ENCODE results near the gene GRIN3B. TPM values are rescaled to one million over a fixed set of nuclear protein-coding genes. Genes with fewer than 3 reads are reported as not detected.

GRIN3B gene
- total and polyA plus RNA-seq, 8 donors = 0.03 TPM; not detected in 7

- no peak for TF ChIP-seq POLR2AphosphoS5 (IDR thresholded peaks at IDR 0.05)
- no peak for TF ChIP-seq CTCF (IDR thresholded peaks at IDR 0.05)
- TF ChIP-seq POLR2A (IDR thresholded peaks at IDR 0.05) = no peak
- TF ChIP-seq EP300 (IDR thresholded peaks at IDR 0.05) = no peak
- Histone ChIP-seq H3K36me3 (no peaks in the 10 kb centered on the region), H3K4me1 (peaks cover 12 to 37% (median 36%) of the 10 kb centered on the region in 4 donors), H3K9me3 (no peaks in the 10 kb centered on the region), H3K27ac (no peak overlapping the region), H3K4me3 (no peak overlapping the region), H3K27me3 (peaks cover 0 to 12% (median 0%) of the 10 kb centered on the region in 3 donors)
- 23 to 32% (median 29%) methylated on average over 18 to 32 of the region's 32 CpGs for WGBS, 5 donors
- DNase-seq = peak in 1 of 2 donors; percentile 67
- intact Hi-C loops (cut with DNase I; ENCODE audit: low total_unique reads) = loop anchor here (5.0 to 10.0 kb wide), 2 partner anchors 58 to 216 kb away; no protein-coding TSS in a partner anchor
Observed at GRCh38 chr19:980133-980998, 19.9 kb upstream of the GRIN3B start.

GRCh38 chr19:982567-983170, 17.6 kb upstream of the GRIN3B start:
- H3K4me1 ChIP-seq = peaks cover 12 to 41% (median 38%) of the 10 kb centered on the region in 4 donors
- peak overlapping the region; percentile 28 to 37 (median 32) for H3K4me3 ChIP-seq
- TF ChIP-seq CTCF (IDR thresholded peaks at IDR 0.05) = peak in 5 of 7 experiments; percentile 25 to 99 (median 90)
- TF ChIP-seq POLR2AphosphoS5 (IDR thresholded peaks at IDR 0.05) = peak in 1 of 3 donors; percentile 29
- no peak for TF ChIP-seq EP300 (IDR thresholded peaks at IDR 0.05)
- no peak for TF ChIP-seq POLR2A (IDR thresholded peaks at IDR 0.05)
- peak; percentile 79 to 92 for DNase-seq
- H3K36me3 ChIP-seq = peaks cover 10 to 22% (median 20%) of the 10 kb centered on the region in 4 donors
- H3K9me3 ChIP-seq = no peaks in the 10 kb centered on the region
- intact Hi-C loops (cut with DNase I; ENCODE audit: low total_unique reads) = loop anchor here (5.0 to 10.0 kb wide), 2 partner anchors 60 to 218 kb away; no protein-coding TSS in a partner anchor
- H3K27me3 ChIP-seq = peaks cover 0 to 12% (median 0%) of the 10 kb centered on the region in 3 donors
- H3K27ac ChIP-seq = peak overlapping the region in 4 of 5 donors; percentile 28 to 92 (median 65)
- 0 to 1% (median 1%) methylated on average over 24 to 46 of the region's 46 CpGs for WGBS, 5 donors

GRCh38 chr19:984165-984967, 15.9 kb upstream of the GRIN3B start, which contains the start of gene WDR18:
Gene WDR18 (plus strand): TSS chr19:984345. CDS start chr19:984354, 9 bp downstream.
- Histone ChIP-seq H3K36me3 (peaks cover 13 to 36% (median 32%) of the 10 kb centered on the region in 4 donors), H3K4me1 (peaks cover 12 to 41% (median 38%) of the 10 kb centered on the region in 4 donors), H3K27ac (peak within 1 kb of the TSS; percentile 77 to 95 (median 87)), H3K27me3 (peaks cover 0 to 9% (median 0%) of the 10 kb centered on the region in 3 donors), H3K9me3 (no peaks in the 10 kb centered on the region), H3K4me3 (peak within 1 kb of the TSS; percentile 82 to 99 (median 98))
- DNase-seq = peak; percentile 94 to 97
- TF ChIP-seq POLR2A (IDR thresholded peaks at IDR 0.05) (peak in 1 of 4 donors; percentile 10), CTCF (IDR thresholded peaks at IDR 0.05) (peak in 1 of 7 experiments; percentile 41), POLR2AphosphoS5 (IDR thresholded peaks at IDR 0.05) (peak; percentile 89 to 94 (median 90)), EP300 (IDR thresholded peaks at IDR 0.05) (no peak)
- WGBS, 5 donors = 1% methylated on average over 53 to 78 of the region's 78 CpGs
- intact Hi-C loops (cut with DNase I; ENCODE audit: low total_unique reads) = loop anchor here (5.0 to 10.0 kb wide), 2 partner anchors 62 to 220 kb away; no protein-coding TSS in a partner anchor
